ENCODE data around the gene PPP1CA. TPM values are rescaled to one million over a fixed set of nuclear protein-coding genes. Genes with fewer than 3 reads are reported as not detected.

The PPP1CA gene
- polyA plus RNA-seq, 3 donors = 209 to 551 (median 461) TPM

DNA sequence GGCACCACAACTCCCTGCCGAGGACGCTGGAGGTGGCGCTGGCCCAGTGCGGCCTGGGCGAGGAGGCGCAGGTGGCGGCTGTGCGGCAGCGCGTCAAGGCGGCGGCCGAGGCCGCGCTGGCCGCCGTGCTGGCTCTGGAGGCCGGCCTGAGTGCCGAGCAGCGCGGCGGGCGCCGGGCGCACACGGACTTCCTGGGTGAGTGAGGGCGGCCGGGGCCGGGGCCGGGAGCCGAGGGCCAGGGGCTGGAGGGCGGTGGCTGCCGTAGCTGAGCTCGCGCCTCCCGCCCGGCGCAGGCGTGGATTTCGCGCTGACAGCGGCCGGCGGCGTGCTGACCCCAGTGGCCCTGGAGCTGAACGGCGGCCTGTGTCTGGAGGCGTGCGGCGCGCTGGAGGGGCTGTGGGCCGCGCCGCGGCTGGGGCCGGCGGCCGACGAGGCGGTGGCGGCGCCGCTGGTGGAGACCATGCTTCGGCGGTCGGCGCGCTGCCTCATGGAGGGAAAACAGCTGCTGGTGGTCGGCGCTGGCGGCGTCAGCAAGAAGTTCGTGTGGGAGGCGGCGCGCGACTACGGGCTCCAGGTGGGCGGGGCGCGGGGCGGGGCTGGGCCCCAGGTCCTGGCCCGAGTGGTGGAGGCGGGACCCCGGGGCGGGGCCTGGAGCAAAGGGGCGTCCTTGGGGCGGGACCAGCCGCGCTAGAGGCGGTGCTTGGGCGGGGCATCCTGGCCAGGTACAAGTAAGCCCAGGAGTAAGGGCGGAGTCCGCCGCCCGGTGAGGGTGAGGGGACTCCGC is 19.2 kb upstream of the PPP1CA start:
- H3K27me3 ChIP-seq (ENCODE audit: control insufficient read depth in 2 of 2, insufficient read depth in 2 of 2, low read length in 2 of 2) = peaks cover 0 to 44% of the 10 kb centered on the region in 2 donors
- Mint-ChIP-seq H3K4me1 (peaks cover 32% of the 10 kb centered on the region), H3K4me3 (peak overlapping the region; percentile 72 to 82), H3K27ac (peak overlapping the region in 1 of 7 donors; percentile 35), H3K9me3 (peaks cover 0 to 9% (median 2%) of the 10 kb centered on the region in 7 donors), H3K27me3 (ENCODE audit: low read depth in 3 of 3) (peaks cover 28 to 46% (median 39%) of the 10 kb centered on the region in 3 donors), H3K36me3 (peaks cover 4 to 8% of the 10 kb centered on the region in 2 donors)
- H4K20me1 ChIP-seq (ENCODE audit: insufficient read depth, low read length) = no peaks in the 10 kb centered on the region
- peak overlapping the region; percentile 7 to 76 (median 24) for H3K4me3 ChIP-seq (replicated peaks in 1 of 3; ENCODE audit: low read depth in 2 of 3, low read length in 3 of 3)
- WGBS (ENCODE audit: insufficient coverage) = under 1% methylated on average over 89 of the region's 97 CpGs
- no peaks in the 10 kb centered on the region for H3K36me3 ChIP-seq (replicated peaks in 1 of 2; ENCODE audit: control insufficient read depth in 1 of 2, insufficient read depth in 2 of 2, low read length in 2 of 2)
- peak overlapping the region; percentile 86 for H2AFZ ChIP-seq (ENCODE audit: insufficient read depth, low read depth, low read length, poor library complexity, severe bottlenecking)
- H3K79me2 ChIP-seq (ENCODE audit: insufficient read depth, low read length) = no peaks in the 10 kb centered on the region
- no peaks in the 10 kb centered on the region for H3K9me3 ChIP-seq (replicated peaks in 1 of 2; ENCODE audit: control insufficient read depth in 1 of 2, insufficient read depth in 1 of 2, low read length in 2 of 2)
- peak overlapping the region; percentile 89 for H3K4me2 ChIP-seq (replicated peaks; ENCODE audit: extremely low read depth, low read length, poor library complexity, severe bottlenecking)
- peaks cover 29 to 47% of the 10 kb centered on the region in 2 donors for H3K4me1 ChIP-seq (ENCODE audit: control insufficient read depth in 1 of 2, insufficient read depth in 2 of 2, low read length in 2 of 2)
- intact Hi-C loops (cut with micrococcal nuclease) = loop anchor here in 1 of 2 donors (1.0 kb wide), 1 partner anchor 19 kb away; no protein-coding TSS in a partner anchor
- H3K9ac ChIP-seq (ENCODE audit: insufficient read depth, low read length, poor library complexity, severe bottlenecking) = peak overlapping the region; percentile 64
- DNase-seq = peak; percentile 82 to 85 (median 84)
- peak overlapping the region in 1 of 2 donors; percentile 41 for H3K27ac ChIP-seq (ENCODE audit: low read depth in 1 of 2, low read length in 2 of 2)
- no peak for TF ChIP-seq CTCF (IDR thresholded peaks at IDR 0.05)

DNA sequence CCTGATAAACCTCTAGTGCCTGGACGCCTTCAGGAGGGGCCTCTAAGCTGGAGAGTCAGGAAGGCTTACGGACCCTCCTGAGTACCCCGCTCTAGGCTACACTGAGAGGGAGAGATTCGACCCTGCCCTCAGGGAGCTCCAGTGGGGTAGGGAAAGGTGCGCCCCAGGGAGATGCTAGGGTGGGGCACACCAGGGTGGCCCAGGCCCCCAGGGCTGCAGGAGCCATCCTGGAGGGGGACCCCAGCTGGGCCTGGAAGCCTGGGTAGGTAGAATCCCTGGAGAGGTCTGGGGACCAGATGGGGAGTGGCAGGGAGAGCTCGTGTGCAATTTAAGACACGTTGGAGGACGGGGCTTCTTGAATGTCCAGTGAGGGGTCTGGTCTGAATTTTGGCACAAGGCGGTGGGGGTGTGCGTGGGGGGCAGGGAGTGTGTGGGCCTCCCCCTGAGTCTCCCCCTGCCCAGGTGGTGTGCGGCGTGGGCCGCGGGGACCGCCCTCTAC is 18.5 kb upstream of the PPP1CA start:
- Mint-ChIP-seq H3K27me3 (ENCODE audit: low read depth in 3 of 3) (peaks cover 28 to 49% (median 41%) of the 10 kb centered on the region in 3 donors), H3K9me3 (peaks cover 0 to 9% (median 2%) of the 10 kb centered on the region in 7 donors), H3K4me3 (peak overlapping the region; percentile 72 to 82), H3K27ac (no peak overlapping the region), H3K4me1 (peaks cover 32% of the 10 kb centered on the region), H3K36me3 (peaks cover 4 to 8% of the 10 kb centered on the region in 2 donors)
- Histone ChIP-seq H3K27ac (ENCODE audit: low read depth in 1 of 2, low read length in 2 of 2) (no peak overlapping the region), H3K27me3 (ENCODE audit: control insufficient read depth in 2 of 2, insufficient read depth in 2 of 2, low read length in 2 of 2) (peaks cover 1 to 48% of the 10 kb centered on the region in 2 donors), H4K20me1 (ENCODE audit: insufficient read depth, low read length) (no peaks in the 10 kb centered on the region), H3K79me2 (ENCODE audit: insufficient read depth, low read length) (no peaks in the 10 kb centered on the region), H3K4me3 (replicated peaks in 1 of 3; ENCODE audit: low read depth in 2 of 3, low read length in 3 of 3) (peak overlapping the region; percentile 0 to 76 (median 24)), H3K36me3 (replicated peaks in 1 of 2; ENCODE audit: control insufficient read depth in 1 of 2, insufficient read depth in 2 of 2, low read length in 2 of 2) (no peaks in the 10 kb centered on the region), H3K4me1 (ENCODE audit: control insufficient read depth in 1 of 2, insufficient read depth in 2 of 2, low read length in 2 of 2) (peaks cover 31 to 52% of the 10 kb centered on the region in 2 donors), H3K9ac (ENCODE audit: insufficient read depth, low read length, poor library complexity, severe bottlenecking) (peak overlapping the region; percentile 64), H3K4me2 (replicated peaks; ENCODE audit: extremely low read depth, low read length, poor library complexity, severe bottlenecking) (peak overlapping the region; percentile 89), H3K9me3 (replicated peaks in 1 of 2; ENCODE audit: control insufficient read depth in 1 of 2, insufficient read depth in 1 of 2, low read length in 2 of 2) (no peaks in the 10 kb centered on the region), H2AFZ (ENCODE audit: insufficient read depth, low read depth, low read length, poor library complexity, severe bottlenecking) (peak overlapping the region; percentile 86)
- intact Hi-C loops (cut with micrococcal nuclease) = no loop called here
- DNase-seq = no peak
- WGBS (ENCODE audit: insufficient coverage) = 45% methylated on average over 14 of the region's 15 CpGs
- TF ChIP-seq CTCF (IDR thresholded peaks at IDR 0.05) = no peak

All from CD14-positive monocyte (primary cell).